K562 (cell line): ENCODE data around the gene SLC15A3. TPM values are rescaled to one million over a fixed set of nuclear protein-coding genes. Genes with fewer than 3 reads are reported as not detected.

Source experiments
- ATAC-seq: fragments of 200-7000 bp; cut with Tn5 transposase; 3 replicates; pipeline ENCODE4 v1.9.1; 2020; ENCODE audit warnings: moderate library complexity
- BruUV-seq: library from RNA; stranded (reverse); fragments of 400-500 nt; replicated peaks from 2 replicates; lab custom pipeline; 2021; lab: Mats Ljungman, UMichigan
- CTCF ChIA-PET: fragments of 300-600 bp; formaldehyde crosslinking; extraction: SDS; loops from one replicate; lab custom pipeline; 2021; ENCODE audit warnings: low intra/inter-chr PET ratio; lab: Yijun Ruan, JAX
- POLR2A ChIA-PET: fragments of 300-600, 350-650 bp; sonication (Branson Sonifier 250); formaldehyde crosslinking; extraction: SDS; loops from one replicate; lab custom pipeline; 2021; ENCODE audit warnings: antibody characterized with exemption, inconsistent platforms; lab: Yijun Ruan, JAX
- DNase-seq, 4 experiments: peaks; one replicate each; pipeline versions ENCODE4 v3.0.0 to v3.0.0-alpha.2; 2011 to 2018; ENCODE audit warnings: low spot score in 3 of 4, mixed read lengths in 3 of 4; ENCODE audit errors: extremely low read depth in 1 of 4
- FAIRE-seq: peaks from 2 replicates; lab custom pipeline; 2011; peaks lifted over from hg19 to GRCh38; lab: Jason Lieb, UNC
- H2AFZ ChIP-seq: 2 replicates; pipeline ENCODE4 v1.6.0; 2011; ENCODE audit warnings: low read depth, low read length, control low read depth, inconsistent platforms
- H3K27ac ChIP-seq: fragments of 200-600 bp; 3 replicates; pipeline ENCODE4 v1.8.0; 2011; ENCODE audit warnings: low read depth, mild to moderate bottlenecking, control low read depth, inconsistent platforms, low read length, moderate library complexity, mixed read lengths; ENCODE audit errors: extremely low read depth
- H3K27me3 ChIP-seq, 2 experiments: fragments of 300-600 bp in 1 of 2; 2 replicates in 1 of 2; 3 replicates in 1 of 2; pipeline versions ENCODE4 v1.6.0 to v1.8.0; 2011; ENCODE audit warnings: inconsistent platforms in 2 of 2, low read length in 2 of 2, mild to moderate bottlenecking in 1 of 2, mixed read lengths in 1 of 2, moderate library complexity in 1 of 2; ENCODE audit not compliant: control insufficient read depth in 2 of 2, insufficient read depth in 2 of 2
- H3K36me3 ChIP-seq: fragments of 300-600 bp; 3 replicates; pipeline ENCODE4 v1.8.0; 2011; ENCODE audit warnings: mild to moderate bottlenecking, low read length, inconsistent platforms; ENCODE audit not compliant: control insufficient read depth, insufficient read depth
- H3K4me1 ChIP-seq, 2 experiments: fragments of 200-600 bp in 1 of 2; replicated peaks in 1 of 2; 2 replicates in 1 of 2; 3 replicates in 1 of 2; pipeline versions ENCODE4 v1.5.1 to v1.8.0; 2011; ENCODE audit warnings: inconsistent platforms in 2 of 2, low read length in 2 of 2, mild to moderate bottlenecking in 1 of 2, mixed read lengths in 1 of 2, moderate library complexity in 1 of 2; ENCODE audit not compliant: control insufficient read depth in 2 of 2, insufficient read depth in 2 of 2
- H3K4me2 ChIP-seq: 2 replicates; pipeline ENCODE4 v1.6.1; 2011; ENCODE audit warnings: low read length, control low read depth, inconsistent platforms, mixed read lengths; ENCODE audit not compliant: insufficient read depth
- H3K4me3 ChIP-seq: fragments of 200-600 bp; sonication (generic), shearing (Covaris generic); 2 replicates; pipeline ENCODE4 v1.5.1; 2016; ENCODE audit warnings: control low read depth, inconsistent platforms
- H3K79me2 ChIP-seq: fragments of 200-600 bp; 3 replicates; pipeline ENCODE4 v1.8.0; 2011; ENCODE audit warnings: low read length, inconsistent platforms; ENCODE audit not compliant: control insufficient read depth, insufficient read depth
- H3K9ac ChIP-seq, 2 experiments: 2 replicates each; pipeline versions ENCODE4 v1.6.0 to v1.6.1; 2011; ENCODE audit warnings: low read depth in 2 of 2, low read length in 2 of 2, control low read depth in 1 of 2, inconsistent platforms in 1 of 2, mild to moderate bottlenecking in 1 of 2, mixed read lengths in 1 of 2; ENCODE audit not compliant: insufficient read depth in 1 of 2
- H3K9me1 ChIP-seq: one replicate; pipeline ENCODE4 v1.6.0; 2011; ENCODE audit warnings: inconsistent platforms, mild to moderate bottlenecking, low read length, moderate library complexity; ENCODE audit not compliant: control insufficient read depth, insufficient read depth
- H3K9me3 ChIP-seq: replicated peaks from 2 replicates; pipeline ENCODE4 v1.5.1; 2011; ENCODE audit warnings: low read depth, low read length, inconsistent platforms; ENCODE audit not compliant: control insufficient read depth, insufficient read depth
- H4K20me1 ChIP-seq: replicated peaks from 2 replicates; pipeline ENCODE4 v1.6.1; 2011; ENCODE audit warnings: low read length, inconsistent platforms, mixed read lengths; ENCODE audit not compliant: control insufficient read depth, insufficient read depth
- CEBPG ChIP-seq, 3 experiments: fragments of 200-800 bp in 1 of 3; sonication (Bioruptor generic) in 1 of 3; sonication (generic) in 1 of 3; formaldehyde crosslinking in 1 of 3; IDR thresholded peaks in 2 of 3; conservative IDR thresholded peaks in 1 of 3; 2 replicates each; pipeline versions ENCODE4 v1.6.1 to v1.8.0; 2016 to 2022; ENCODE audit warnings: missing compliant biosample characterization in 2 of 3, missing genetic modification characterization in 2 of 3, mild to moderate bottlenecking in 1 of 3, missing genetic modification reagents in 1 of 3
- EHMT2 ChIP-seq: fragments of 450-650 bp; IDR thresholded peaks from 2 replicates; pipeline ENCODE4 v1.6.1; 2018; ENCODE audit warnings: antibody characterized with exemption
- HEY1 ChIP-seq: fragments of 250-450 bp; sonication (Bioruptor Pico); IDR thresholded peaks from 2 replicates; pipeline ENCODE4 v1.5.0; 2020; ENCODE audit warnings: mild to moderate bottlenecking, moderate library complexity, borderline replicate concordance
- MEIS2 ChIP-seq: fragments of 450-650 bp; IDR thresholded peaks from 2 replicates; pipeline ENCODE4 v1.6.1; 2014; ENCODE audit warnings: mild to moderate bottlenecking; ENCODE audit not compliant: partially characterized antibody
- MIER1 ChIP-seq: fragments of 450-650 bp; IDR thresholded peaks from 2 replicates; pipeline ENCODE4 v1.6.1; 2016; ENCODE audit warnings: antibody characterized with exemption, mild to moderate bottlenecking, low read depth
- SMC3 ChIP-seq: conservative IDR thresholded peaks from 2 replicates; pipeline ENCODE4 v1.6.1; 2011; ENCODE audit warnings: low read depth, low read length, improper control_type of control experiment; ENCODE audit not compliant: insufficient read depth
- TSC22D4 ChIP-seq: fragments of 450-650 bp; IDR thresholded peaks from 2 replicates; pipeline ENCODE4 v1.6.1; 2016; ENCODE audit warnings: missing genetic modification characterization, missing biosample characterization, control low read depth
- ZNF311 ChIP-seq: fragments of 250-450 bp; sonication (Bioruptor Pico); IDR thresholded peaks from 2 replicates; pipeline ENCODE4 v1.4.0; 2020; ENCODE audit warnings: mild to moderate bottlenecking, moderate library complexity
- ZNF586 ChIP-seq: fragments of 450-650 bp; formaldehyde crosslinking; conservative IDR thresholded peaks from 2 replicates; pipeline ENCODE4 v1.4.0; 2020; ENCODE audit warnings: mild to moderate bottlenecking, moderate library complexity
- WGBS: fragments of 100-300 bp; shearing (Covaris generic); methylation state at CpG from one replicate; pipeline ENCODE4 v1.1.6; 2016; ENCODE audit warnings: low coverage, mixed read lengths; ENCODE audit not compliant: insufficient coverage; ENCODE audit errors: missing lambda C conversion rate; 5-methylcytosine and 5-hydroxymethylcytosine counted together
- in situ Hi-C: fragments of 300-500 bp; cut with MboI; formaldehyde crosslinking; loops from 4 replicates; pipeline ENCODE4 v1.15.0; 2018; ENCODE audit warnings: inconsistent platforms, mixed read lengths
- intact Hi-C: fragments of 100-400 bp; cut with micrococcal nuclease; formaldehyde crosslinking; loops from 2 replicates; pipeline ENCODE4 v1.14.2; 2022
- polyA plus RNA-seq, 8 experiments: library from polyadenylated mRNA; depleted of rRNA in 4 of 8; stranded (reverse) in 5 of 8; unstranded in 3 of 8; fragments of >200 nt; fragmentation: Nextera tagmentation in 2 of 8; fragmentation: Illumina TruSeq in 1 of 8; extraction: Ambion mirVana in 2 of 8; extraction: Trizol in 1 of 8; gene quantifications; 2 replicates each; pipeline versions ENCODE4 v1.2.1 to v1.2.3, GENCODE V29; 2011 to 2014; ENCODE audit warnings: inconsistent platforms in 1 of 8, missing spikeins in 1 of 8
- total RNA-seq, 7 experiments: library from RNA; depleted of rRNA in 6 of 7; stranded (reverse); fragments of >200 nt in 6 of 7; fragmentation: Illumina TruSeq in 2 of 7; extraction: Trizol in 2 of 7; gene quantifications; 2 replicates each; pipeline versions ENCODE4 v1.2.1 to v1.2.3, GENCODE V29; 2011 to 2021; ENCODE audit warnings: low replicate concordance in 1 of 7
- TF ChIP-seq, protein P1 (sequence below): fragments of 450-650 bp; IDR thresholded peaks from 2 replicates; pipeline ENCODE4 v1.6.1; 2016; ENCODE audit warnings: low read depth, mild to moderate bottlenecking, moderate library complexity

Gene SLC15A3
- total and polyA plus RNA-seq, 9 of the 15 experiments (the other 6 are each of a cell fraction or from before 2014, with no cell fraction given), result 0.07 to 0.27 TPM; not detected in 7

DNA sequence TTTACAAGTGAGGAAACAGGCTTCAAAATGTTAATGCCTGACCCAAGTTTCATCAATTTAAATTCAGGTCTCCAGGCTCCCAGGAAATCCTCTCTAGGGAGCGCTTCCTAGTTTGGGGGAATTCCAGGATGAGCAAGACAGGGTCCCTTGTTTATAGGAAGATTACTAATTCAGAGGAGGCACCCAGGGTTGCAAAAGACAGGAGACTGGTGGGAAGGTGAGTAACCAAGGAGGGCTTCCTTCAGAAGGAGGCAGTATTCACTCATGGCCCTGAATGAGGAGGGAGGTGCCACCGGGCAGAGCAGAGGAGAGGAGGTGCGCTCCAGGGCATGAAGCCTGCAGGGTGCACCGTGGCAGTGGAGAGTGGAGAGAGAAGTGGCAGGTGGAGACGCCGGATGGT is 26.1 kb downstream of the SLC15A3 start:
- H2AFZ ChIP-seq, result no peak overlapping the region
- FAIRE-seq, result no peak
- H3K9me3 ChIP-seq, result no peaks in the 10 kb centered on the region
- no peaks in the 10 kb centered on the region for H3K9me1 ChIP-seq
- 2% methylated on average over 4 of the region's 6 CpGs for WGBS
- POLR2A ChIA-PET, result interaction anchor here (1.3 to 1.9 kb wide), 3 partner anchors 10 to 214 kb away, joined by 3 to 7 read pairs (median 3); partner anchors contain the start of gene TMEM109
- peaks cover 23% of the 10 kb centered on the region; the same call in 2 of the 3 replicates for H3K36me3 ChIP-seq
- in situ Hi-C loops (no loop called here), intact Hi-C loops (no loop called here)
- H3K4me3 ChIP-seq, result no peak overlapping the region
- no peak overlapping the region for H3K27ac ChIP-seq
- H3K27me3 ChIP-seq, result peaks cover 47 to 64% of the 10 kb centered on the region in 2 experiments
- no peak for DNase-seq
- 0 out of 2 replicates have a peak, but pooled peaks cover 10% of the 10 kb centered on the region for H4K20me1 ChIP-seq
- H3K4me2 ChIP-seq, result no peak overlapping the region
- no peak for TF ChIP-seq MIER1
- TF ChIP-seq ZNF311 (CRISPR knock-in tag), result no peak
- TF ChIP-seq CEBPG (CRISPR knock-in tag; IDR thresholded peaks at IDR 0.05), result no peak
- TF ChIP-seq CEBPG (tag; conservative IDR thresholded peaks at IDR 0.05 in 1 of 2, IDR thresholded peaks at IDR 0.05 in 1 of 2), result no peak
- TF ChIP-seq, protein P1, sequence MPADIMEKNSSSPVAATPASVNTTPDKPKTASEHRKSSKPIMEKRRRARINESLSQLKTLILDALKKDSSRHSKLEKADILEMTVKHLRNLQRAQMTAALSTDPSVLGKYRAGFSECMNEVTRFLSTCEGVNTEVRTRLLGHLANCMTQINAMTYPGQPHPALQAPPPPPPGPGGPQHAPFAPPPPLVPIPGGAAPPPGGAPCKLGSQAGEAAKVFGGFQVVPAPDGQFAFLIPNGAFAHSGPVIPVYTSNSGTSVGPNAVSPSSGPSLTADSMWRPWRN, result no peak
- TF ChIP-seq TSC22D4 (tag), result no peak
- TF ChIP-seq SMC3, result no peak
- no peak for TF ChIP-seq MEIS2
- TF ChIP-seq EHMT2, result no peak
- no peak for TF ChIP-seq HEY1 (CRISPR knock-in tag)
- TF ChIP-seq ZNF586 (CRISPR knock-in tag), result no peak
- BruUV-seq, result no TSS peak
- CTCF ChIA-PET, result no interaction called here
- no peak for ATAC-seq
- H3K9ac ChIP-seq, result no peak overlapping the region
- no peaks in the 10 kb centered on the region for H3K79me2 ChIP-seq
- peaks cover 0 to 22% of the 10 kb centered on the region in 2 experiments; a peak in 3 of 5 replicates for H3K4me1 ChIP-seq
